ENCODE results near the gene DYNC1I2. TPM values are rescaled to one million over a fixed set of nuclear protein-coding genes. Genes with fewer than 3 reads are reported as not detected.

Gene DYNC1I2
- total RNA-seq, 1 experiment from 2014 or later = 39.4 TPM

DNA sequence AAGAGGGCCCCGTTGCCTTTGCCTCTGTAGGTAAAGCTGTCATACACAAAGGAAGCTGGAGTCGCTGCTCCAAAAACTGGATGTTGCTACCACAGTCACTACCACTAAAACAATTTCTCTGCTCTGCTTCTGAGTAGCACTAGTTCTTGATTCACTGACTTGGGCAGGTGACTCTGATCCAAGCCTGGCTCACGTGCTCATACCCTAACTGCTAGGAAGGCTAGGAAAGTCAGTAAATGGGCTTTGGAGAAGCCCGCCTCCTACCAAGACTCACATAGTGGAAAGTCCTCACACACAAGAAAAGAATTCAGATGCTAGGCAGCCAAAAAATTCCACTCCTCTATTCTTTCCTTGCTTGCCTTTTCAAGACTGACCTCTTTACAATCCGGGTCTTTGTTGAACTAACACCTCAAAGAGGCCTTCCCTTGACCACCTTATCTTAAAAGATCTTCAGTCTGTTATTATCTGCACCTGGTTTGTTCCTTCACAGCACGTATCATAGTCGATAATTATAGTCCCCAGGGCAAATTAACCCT, 11.4 kb upstream of the DYNC1I2 start:
- H3K9me2 ChIP-seq (ENCODE audit: insufficient read depth) = no peaks in the 10 kb centered on the region
- H3K4me1 ChIP-seq (ENCODE audit: control insufficient read depth in 1 of 2, insufficient read depth in 2 of 2, low read length in 2 of 2) = no peaks in the 10 kb centered on the region
- ChIA-PET POLR2A (no interaction called here), CTCF (no interaction called here), RAD21 (ENCODE audit: low non-redundant PET in 1 of 2, low total read pairs in 2 of 2, uncharacterized antibody in 2 of 2, unreplicated experiment in 2 of 2) (no interaction called here)
- H4K20me1 ChIP-seq (ENCODE audit: insufficient read depth) = no peaks in the 10 kb centered on the region
- H2AFZ ChIP-seq (ENCODE audit: low read depth, low read length, poor library complexity, severe bottlenecking) = no peak overlapping the region
- H3K4me3 ChIP-seq (replicated peaks in 1 of 2; ENCODE audit: low read depth in 1 of 2, low read length in 2 of 2) = no peak overlapping the region
- H3K27ac ChIP-seq (ENCODE audit: low read depth, low read length) = no peak overlapping the region
- no peak for DNase-seq (ENCODE audit: low read depth, low spot score)
- no peaks in the 10 kb centered on the region for H3K36me3 ChIP-seq (ENCODE audit: control insufficient read depth in 1 of 2, insufficient read depth in 2 of 2, low read length in 2 of 2)
- intact Hi-C loops (cut with micrococcal nuclease) = no loop called here
- ATAC-seq = no peak
- H3K27me3 ChIP-seq (ENCODE audit: insufficient read depth, low read length) = no peaks in the 10 kb centered on the region
- H3K9ac ChIP-seq (ENCODE audit: low read length) = no peak overlapping the region
- BruUV-seq (replicated peaks) = no TSS peak
- H3K79me2 ChIP-seq (ENCODE audit: insufficient read depth, low read length) = no peaks in the 10 kb centered on the region
- H3K9me3 ChIP-seq (ENCODE audit: control insufficient read depth in 1 of 2, insufficient read depth in 1 of 2, low read depth in 1 of 2, low read length in 2 of 2) = no peaks in the 10 kb centered on the region
- H3K4me2 ChIP-seq (ENCODE audit: low read length) = no peak overlapping the region
- no peak for TF ChIP-seq ZNF274 (IDR thresholded peaks at IDR 0.05; ENCODE audit: low read depth, low read length)
- TF ChIP-seq EZH2 (IDR thresholded peaks at IDR 0.05) = no peak
- TF ChIP-seq RAD21 (IDR thresholded peaks at IDR 0.05; ENCODE audit: low read depth) = no peak
- no peak for TF ChIP-seq EGR1 (IDR thresholded peaks at IDR 0.05; ENCODE audit: low read depth)
- TF ChIP-seq POLR2AphosphoS5 (IDR thresholded peaks at IDR 0.05; ENCODE audit: low read depth, low read length) = no peak
- no peak for TF ChIP-seq SIN3A (IDR thresholded peaks at IDR 0.05; ENCODE audit: low read depth)
- TF ChIP-seq POLR2A (IDR thresholded peaks at IDR 0.05; ENCODE audit: borderline replicate concordance, extremely low read depth, insufficient read depth, insufficient read length) = no peak
- no peak for TF ChIP-seq SP1 (IDR thresholded peaks at IDR 0.05; ENCODE audit: low read depth)

GRCh38 chr2:171678619-171679018, 8.7 kb upstream of the DYNC1I2 start:
- TF ChIP-seq SIN3A (IDR thresholded peaks at IDR 0.05; ENCODE audit: low read depth) (no peak), CTCF (IDR thresholded peaks at IDR 0.05 in 2 of 3, conservative IDR thresholded peaks at IDR 0.05 in 1 of 3; ENCODE audit: borderline replicate concordance in 1 of 3, insufficient read depth in 1 of 3, low read depth in 2 of 3, low read length in 2 of 3) (no peak), ELF1 (IDR thresholded peaks at IDR 0.05; ENCODE audit: borderline replicate concordance, low read depth) (no peak), SRF (IDR thresholded peaks at IDR 0.05; ENCODE audit: low read depth) (no peak), SP1 (IDR thresholded peaks at IDR 0.05; ENCODE audit: low read depth) (no peak), YY1 (IDR thresholded peaks at IDR 0.05; ENCODE audit: extremely low read depth, insufficient replicate concordance, low read depth, low read length) (no peak), CBX3 (IDR thresholded peaks at IDR 0.05; ENCODE audit: low read depth) (no peak)

More at GRCh38 chr2:171678619-171679018, 8.7 kb upstream of the DYNC1I2 start:
- no peak overlapping the region for H3K4me2 ChIP-seq (ENCODE audit: low read length)
- intact Hi-C loops (cut with micrococcal nuclease) = no loop called here
- no TSS peak for BruUV-seq (replicated peaks)
- no peak overlapping the region for H3K27ac ChIP-seq (ENCODE audit: low read depth, low read length)
- POLR2A ChIA-PET = no interaction called here
- H4K20me1 ChIP-seq (ENCODE audit: insufficient read depth) = no peaks in the 10 kb centered on the region
- no peak overlapping the region for H3K9ac ChIP-seq (ENCODE audit: low read length)
- no peaks in the 10 kb centered on the region for H3K9me2 ChIP-seq (ENCODE audit: insufficient read depth)
- no peaks in the 10 kb centered on the region for H3K79me2 ChIP-seq (ENCODE audit: insufficient read depth, low read length)
- no peak for ATAC-seq
- DNase-seq (ENCODE audit: low read depth, low spot score) = no peak
- H3K9me3 ChIP-seq (ENCODE audit: control insufficient read depth in 1 of 2, insufficient read depth in 1 of 2, low read depth in 1 of 2, low read length in 2 of 2) = no peaks in the 10 kb centered on the region
- no peaks in the 10 kb centered on the region for H3K36me3 ChIP-seq (ENCODE audit: control insufficient read depth in 1 of 2, insufficient read depth in 2 of 2, low read length in 2 of 2)
- no peaks in the 10 kb centered on the region for H3K27me3 ChIP-seq (ENCODE audit: insufficient read depth, low read length)
- H2AFZ ChIP-seq (ENCODE audit: low read depth, low read length, poor library complexity, severe bottlenecking) = no peak overlapping the region
- no peaks in the 10 kb centered on the region for H3K4me1 ChIP-seq (ENCODE audit: control insufficient read depth in 1 of 2, insufficient read depth in 2 of 2, low read length in 2 of 2)
- CTCF ChIA-PET = no interaction called here
- RAD21 ChIA-PET (ENCODE audit: low non-redundant PET in 1 of 2, low total read pairs in 2 of 2, uncharacterized antibody in 2 of 2, unreplicated experiment in 2 of 2) = no interaction called here
- no peak overlapping the region for H3K4me3 ChIP-seq (replicated peaks in 1 of 2; ENCODE audit: low read depth in 1 of 2, low read length in 2 of 2)
